Colonic mucosa (tissue), 4 donors: ENCODE measurements around the gene EVI5. TPM values are rescaled to one million over a fixed set of nuclear protein-coding genes. Genes with fewer than 3 reads are reported as not detected.

ENCODE experiments used
- DNase-seq: peaks from one replicate; pipeline ENCODE4 v3.0.0-alpha.2; 2020
- H3K27ac ChIP-seq: fragments of 200-600 bp; one replicate; pipeline ENCODE4 v1.8.0; 2021
- H3K27me3 ChIP-seq: fragments of 200-600 bp; one replicate; pipeline ENCODE4 v1.8.0; 2021
- H3K36me3 ChIP-seq: fragments of 200-600 bp; one replicate; pipeline ENCODE4 v1.8.0; 2021
- H3K4me1 ChIP-seq: fragments of 200-600 bp; one replicate; pipeline ENCODE4 v1.8.0; 2021; ENCODE audit warnings: mild to moderate bottlenecking
- H3K4me3 ChIP-seq: fragments of 200-600 bp; one replicate; pipeline ENCODE4 v1.8.0; 2021
- H3K9ac ChIP-seq, 2 donors: one replicate each; pipeline ENCODE4 v1.7.0; 2013; ENCODE audit warnings: control low read depth in 2 of 2, low read depth in 2 of 2, low read length in 2 of 2
- H3K9me3 ChIP-seq: fragments of 200-600 bp; one replicate; pipeline ENCODE4 v1.8.0; 2021
- CTCF ChIP-seq: fragments of 200-600 bp; IDR thresholded peaks from one replicate; pipeline ENCODE4 v1.8.0; 2022; ENCODE audit warnings: antibody characterized with exemption, mild to moderate bottlenecking
- intact Hi-C: fragments of 100-400 bp; cut with DNase I; formaldehyde crosslinking; loops from one replicate; pipeline ENCODE4 v1.14.1; 2022
- total RNA-seq, 2 donors: library from RNA; stranded (reverse); fragmentation: NEBNext Ultra II Directional in 1 of 2; extraction: Animal tissue kit (Norgen Biotek cat#: 25700) in 1 of 2; gene quantifications; one replicate each; pipeline ENCODE4 v1.2.1, GENCODE V29; 2021
- donor health status: healthy.
- donor health status: DM: no; HTN: no; CAD: no.
- donor health status: DM: no; HTN: no; CAD: no.

EVI5 gene
- total RNA-seq, 2 donors from 2014 or later, result 23.9 to 29.0 TPM

- Histone ChIP-seq H3K9me3 (no peaks in the 10 kb centered on the region), H3K9ac (no peak overlapping the region), H3K36me3 (no peaks in the 10 kb centered on the region)
These were observed 240.1 kb downstream of the EVI5 start for GRCh38 chr1:92544756-92545165.

GRCh38 chr1:92543131-92544055 is 241.5 kb downstream of the EVI5 start:
- no peak overlapping the region for H3K9ac ChIP-seq
- no peak for DNase-seq
- no peaks in the 10 kb centered on the region for H3K4me1 ChIP-seq
- TF ChIP-seq CTCF, result no peak
- no peaks in the 10 kb centered on the region for H3K9me3 ChIP-seq
- H3K4me3 ChIP-seq, result no peak overlapping the region
- no peak overlapping the region for H3K27ac ChIP-seq
- intact Hi-C loops, result no loop called here
- H3K36me3 ChIP-seq, result no peaks in the 10 kb centered on the region
- no peaks in the 10 kb centered on the region for H3K27me3 ChIP-seq

More at GRCh38 chr1:92544756-92545165, 240.1 kb downstream of the EVI5 start:
- H3K27me3 ChIP-seq, result no peaks in the 10 kb centered on the region
- no peaks in the 10 kb centered on the region for H3K4me1 ChIP-seq
- no peak overlapping the region for H3K4me3 ChIP-seq
- no peak for TF ChIP-seq CTCF
- DNase-seq, result no peak
- intact Hi-C loops, result no loop called here
- no peak overlapping the region for H3K27ac ChIP-seq

DNA sequence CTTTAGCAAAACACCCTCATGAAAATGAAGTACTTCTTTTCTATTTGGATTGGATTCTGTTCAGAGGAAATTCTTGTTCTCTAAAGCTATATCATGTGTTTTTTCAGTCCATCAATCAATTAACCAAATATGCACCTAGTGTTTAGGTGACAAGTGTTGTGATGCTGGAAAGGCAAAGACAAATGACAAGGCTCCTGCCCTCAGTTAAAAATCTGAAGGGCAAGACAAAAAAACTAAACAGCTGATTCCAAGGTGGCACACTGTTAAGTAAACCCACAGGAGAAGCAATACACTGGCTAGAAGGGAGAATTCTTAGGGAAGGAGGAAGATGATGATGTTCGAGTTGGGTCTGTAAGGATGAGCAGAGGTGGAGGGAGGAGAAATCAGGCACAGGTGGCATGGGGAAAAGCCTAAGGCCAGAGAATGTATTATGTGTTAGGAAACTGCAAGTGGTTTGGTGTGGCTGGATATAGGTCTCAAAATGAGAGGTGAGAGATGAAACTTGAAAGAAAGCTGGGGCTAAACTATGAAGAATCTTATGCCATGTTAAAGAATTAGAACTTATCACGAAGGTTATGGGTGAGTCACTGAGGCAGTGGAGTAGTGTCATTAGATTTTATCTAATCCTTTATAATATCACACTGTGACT is 246.4 kb downstream of the EVI5 start:
- Histone ChIP-seq H3K4me1 (no peaks in the 10 kb centered on the region), H3K27me3 (no peaks in the 10 kb centered on the region), H3K27ac (no peak overlapping the region), H3K9ac (no peak overlapping the region), H3K9me3 (no peaks in the 10 kb centered on the region), H3K36me3 (no peaks in the 10 kb centered on the region), H3K4me3 (no peak overlapping the region)
- DNase-seq, result no peak
- intact Hi-C loops, result no loop called here
- no peak for TF ChIP-seq CTCF

DNA sequence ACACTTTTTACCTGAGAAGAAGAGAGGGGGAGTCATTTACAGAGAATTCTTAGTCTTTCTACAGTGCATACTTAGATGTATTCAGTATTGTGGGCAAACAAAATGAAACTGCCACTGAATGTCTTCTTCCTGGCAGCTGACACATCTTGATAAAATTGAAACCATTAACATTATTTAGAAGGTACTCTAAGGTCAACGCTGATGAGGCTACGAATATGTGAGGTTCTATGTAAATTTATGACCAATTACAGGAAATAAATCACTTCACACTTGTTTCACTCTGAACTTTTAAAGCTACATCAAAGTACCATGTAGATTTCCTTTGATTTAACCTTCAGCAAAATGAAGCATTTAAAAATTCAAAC is 246.9 kb downstream of the EVI5 start:
- H3K4me3 ChIP-seq, result no peak overlapping the region
- no peak overlapping the region for H3K27ac ChIP-seq
- no peaks in the 10 kb centered on the region for H3K27me3 ChIP-seq
- intact Hi-C loops, result no loop called here
- H3K36me3 ChIP-seq, result no peaks in the 10 kb centered on the region
- no peak for DNase-seq
- H3K9me3 ChIP-seq, result no peaks in the 10 kb centered on the region
- no peaks in the 10 kb centered on the region for H3K4me1 ChIP-seq
- no peak overlapping the region for H3K9ac ChIP-seq
- TF ChIP-seq CTCF, result no peak

GRCh38 chr1:92536980-92537884 is 247.7 kb downstream of the EVI5 start:
- H3K27ac ChIP-seq, result no peak overlapping the region
- no peaks in the 10 kb centered on the region for H3K9me3 ChIP-seq
- intact Hi-C loops, result no loop called here
- no peaks in the 10 kb centered on the region for H3K27me3 ChIP-seq
- no peaks in the 10 kb centered on the region for H3K36me3 ChIP-seq
- TF ChIP-seq CTCF, result no peak
- no peaks in the 10 kb centered on the region for H3K4me1 ChIP-seq
- DNase-seq, result no peak
- no peak overlapping the region for H3K4me3 ChIP-seq
- H3K9ac ChIP-seq, result no peak overlapping the region
